Stimulated activated CD8-positive, alpha-beta memory T cell treated with anti-CD3 and anti-CD28 coated beads, Interleukin-12 subunit alpha, Interleukin-12 subunit beta, amount 100 ng/mL, for 4 hours (primary cell): ENCODE results near the gene MLLT1.

Experiments
- DNase-seq: peaks from one replicate; pipeline ENCODE4 v3.0.0-alpha.2; 2020; ENCODE audit warnings: low read depth

Gene MLLT1

GRCh38 chr19:6204866-6205723, 74.7 kb downstream of the MLLT1 start:
- no peak for DNase-seq

DNA sequence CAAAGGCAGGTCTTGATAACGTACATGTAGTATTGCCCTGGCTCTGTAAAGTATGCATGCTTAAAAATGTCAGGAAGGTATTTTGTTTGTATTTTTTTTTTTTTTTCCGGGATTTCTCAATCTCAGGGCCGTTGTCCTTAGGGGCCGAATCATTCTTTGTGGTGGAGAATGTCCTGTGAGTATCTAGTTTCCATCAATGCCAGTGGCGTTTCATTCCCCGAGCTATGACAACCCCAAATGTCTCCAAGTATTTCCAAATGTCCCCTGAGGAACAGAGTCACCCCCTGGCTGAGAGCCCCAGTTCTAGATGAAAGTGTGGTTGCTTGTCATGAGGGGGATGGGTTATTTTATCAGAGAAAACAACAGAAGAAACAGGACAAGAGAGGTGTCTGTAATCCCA, 75.6 kb downstream of the MLLT1 start:
- no peak for DNase-seq

DNA sequence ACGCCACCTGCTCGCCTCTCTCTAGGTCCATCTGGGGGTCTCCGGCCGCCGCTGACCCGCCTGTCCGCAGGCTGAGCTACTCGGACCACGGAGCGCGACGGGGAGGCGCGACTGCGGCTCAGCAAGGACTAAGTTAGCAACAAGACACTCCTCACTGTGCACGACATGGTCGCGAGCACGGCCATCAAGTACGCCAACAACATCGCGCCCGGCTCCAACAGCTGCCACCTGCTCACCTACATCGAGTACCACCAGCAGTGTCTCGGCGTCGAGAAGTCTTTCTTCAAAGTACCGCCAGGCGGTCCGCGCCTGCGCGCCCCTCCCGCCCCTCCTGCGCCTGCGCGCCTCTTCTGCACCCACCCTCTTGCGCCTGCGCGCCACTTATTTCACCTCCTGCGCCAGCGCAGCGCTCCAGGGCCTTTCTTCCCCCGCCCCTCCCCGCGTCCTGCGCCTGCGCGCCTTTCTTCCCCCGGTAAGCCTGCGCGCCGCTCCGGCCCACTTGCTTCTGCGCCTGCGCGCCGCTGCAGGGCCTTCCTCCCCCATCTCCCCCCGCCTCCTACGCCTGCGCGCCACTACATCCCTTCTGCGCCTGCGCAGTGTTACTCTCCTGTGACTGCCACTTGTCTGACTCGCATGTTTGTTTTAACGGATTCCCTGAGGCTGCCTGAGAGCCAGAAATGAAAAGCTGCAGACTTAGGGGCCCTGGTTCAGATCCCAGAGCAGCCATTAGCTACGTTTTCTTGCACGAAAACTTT, 80.4 kb downstream of the MLLT1 start:
- DNase-seq, result peak; percentile 100

DNA sequence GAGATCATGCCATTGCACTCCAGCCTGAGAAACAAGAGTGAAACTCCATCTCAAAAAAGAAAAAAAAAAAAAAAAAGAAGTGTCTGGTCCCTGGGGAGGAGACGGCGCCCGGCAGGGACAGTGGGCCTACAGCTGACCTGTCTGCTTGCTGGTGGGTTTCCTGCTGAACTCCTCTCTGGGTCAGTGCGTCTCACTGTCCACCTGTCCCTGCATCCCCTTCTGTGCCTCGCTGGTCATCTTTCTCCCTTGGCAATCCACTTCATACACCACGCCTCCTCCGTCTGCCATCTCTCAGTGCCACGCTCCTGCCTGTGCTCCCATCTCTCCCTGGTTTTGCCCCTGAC, 80.9 kb downstream of the MLLT1 start:
- DNase-seq, result no peak

DNA sequence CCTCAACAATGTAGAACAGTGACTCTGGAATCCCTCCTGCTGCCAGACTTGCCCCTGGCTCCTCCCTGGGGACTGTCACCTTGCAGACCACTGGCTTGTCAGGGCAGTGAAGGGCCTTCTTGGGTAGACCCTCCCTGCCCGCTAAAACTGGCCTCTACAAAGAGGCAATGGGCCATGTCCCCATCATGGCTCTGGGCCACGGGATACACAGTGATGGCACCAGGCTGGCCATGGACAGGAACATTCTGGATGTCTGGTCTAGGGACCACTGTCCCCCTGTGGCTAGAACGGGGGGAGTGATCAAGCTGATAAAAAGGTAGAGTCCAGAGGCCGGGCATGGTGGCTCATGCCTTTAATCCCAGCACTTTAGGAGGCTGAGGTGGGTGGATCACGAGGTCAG, 83.4 kb downstream of the MLLT1 start:
- no peak for DNase-seq

DNA sequence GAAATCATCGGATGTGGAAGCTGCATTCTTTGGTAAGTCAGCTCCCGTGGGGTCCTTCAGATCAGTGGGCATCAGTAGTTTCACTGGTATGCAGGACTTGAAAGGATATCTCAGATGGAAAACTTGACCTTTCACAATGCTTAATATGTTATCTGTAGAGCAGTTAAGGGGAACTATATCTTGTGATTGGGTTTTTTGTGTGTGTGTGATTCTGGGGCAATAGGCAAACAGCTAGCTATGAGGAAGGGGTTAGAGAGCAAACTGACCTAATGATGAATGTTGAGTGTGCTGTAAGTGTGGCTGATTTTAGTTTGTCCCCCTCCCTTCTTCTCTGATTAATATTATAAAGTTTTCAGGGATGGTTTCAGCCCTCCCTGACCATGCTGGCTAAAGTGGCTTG, 91.0 kb downstream of the MLLT1 start:
- no peak for DNase-seq

DNA sequence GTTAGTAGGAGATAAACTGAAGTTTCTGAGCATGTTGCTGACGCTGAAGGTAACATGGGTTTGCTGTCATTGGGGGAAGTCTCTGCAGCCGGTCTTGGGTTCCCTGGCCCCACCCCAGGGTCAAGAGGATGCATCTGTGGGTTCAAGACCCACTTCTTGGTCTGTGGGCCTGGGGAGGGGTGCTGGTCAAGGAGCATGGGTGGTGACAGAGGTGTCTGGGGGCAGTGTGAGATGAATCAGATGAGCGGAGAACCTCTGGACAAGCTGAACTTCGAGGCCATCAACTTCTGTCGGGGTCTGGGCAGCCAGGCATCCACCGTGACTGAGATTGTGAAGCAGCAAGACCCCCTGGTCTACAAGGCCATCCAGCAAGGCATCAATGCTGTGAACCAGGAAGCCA, 92.4 kb downstream of the MLLT1 start:
- DNase-seq, result no peak

- DNase-seq, result no peak
These were observed 93.6 kb downstream of the MLLT1 start for GRCh38 chr19:6185835-6186834.

DNA sequence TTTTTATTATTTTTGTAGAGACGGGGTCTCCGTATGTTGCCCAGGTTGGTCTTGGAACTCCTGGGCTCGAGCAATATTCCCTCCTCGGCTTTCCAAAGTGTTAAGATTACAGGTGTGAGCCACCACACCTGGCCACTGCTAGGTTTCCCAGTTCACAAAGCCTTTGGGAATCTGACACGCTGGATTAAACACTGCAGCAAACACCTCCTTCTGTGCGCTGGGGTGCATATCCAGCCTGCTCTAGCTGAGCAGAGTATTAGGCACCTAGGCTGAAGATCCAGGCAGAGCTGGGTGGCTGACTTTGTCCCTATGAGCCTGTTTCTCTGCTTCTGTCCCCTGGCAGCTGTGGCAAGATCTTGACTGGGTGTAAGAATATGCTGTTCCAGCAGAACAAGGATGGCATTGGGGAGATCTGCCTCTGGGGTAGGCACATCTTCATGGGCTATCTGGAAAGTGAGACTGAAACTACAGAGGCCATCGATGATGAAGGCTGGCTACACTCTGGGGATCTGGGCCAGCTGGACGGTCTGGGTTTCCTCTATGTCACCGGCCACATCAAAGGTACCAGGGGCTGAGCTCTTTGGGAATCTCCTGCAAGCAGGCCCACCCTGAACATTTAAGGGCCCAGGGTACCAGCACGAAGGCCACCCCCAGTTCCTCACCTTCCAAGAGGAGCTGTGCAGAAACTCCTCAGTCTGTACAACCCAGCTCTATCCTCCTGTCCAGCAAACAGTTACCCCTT, 94.5 kb downstream of the MLLT1 start:
- DNase-seq, result no peak

DNA sequence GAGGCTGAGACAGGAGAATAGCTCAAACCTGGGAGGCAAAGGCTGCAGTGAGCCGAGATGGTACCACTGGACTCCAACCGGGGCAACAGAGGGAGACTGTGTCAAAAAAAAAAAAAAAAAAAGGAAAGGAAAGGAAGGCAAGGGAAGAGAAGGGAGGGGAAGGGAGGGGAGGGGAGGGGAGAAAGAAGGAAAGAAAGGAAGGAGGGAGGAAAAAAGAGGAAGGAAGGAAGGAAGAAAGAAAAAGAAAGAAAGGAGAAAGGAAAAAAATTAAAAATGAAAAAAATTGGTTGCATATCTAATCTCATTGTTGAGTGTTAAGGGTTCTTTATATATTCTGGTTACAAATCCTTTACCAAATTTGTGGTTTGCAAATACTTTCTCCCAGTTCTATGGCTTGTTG, 98.7 kb downstream of the MLLT1 start:
- no peak for DNase-seq

DNA sequence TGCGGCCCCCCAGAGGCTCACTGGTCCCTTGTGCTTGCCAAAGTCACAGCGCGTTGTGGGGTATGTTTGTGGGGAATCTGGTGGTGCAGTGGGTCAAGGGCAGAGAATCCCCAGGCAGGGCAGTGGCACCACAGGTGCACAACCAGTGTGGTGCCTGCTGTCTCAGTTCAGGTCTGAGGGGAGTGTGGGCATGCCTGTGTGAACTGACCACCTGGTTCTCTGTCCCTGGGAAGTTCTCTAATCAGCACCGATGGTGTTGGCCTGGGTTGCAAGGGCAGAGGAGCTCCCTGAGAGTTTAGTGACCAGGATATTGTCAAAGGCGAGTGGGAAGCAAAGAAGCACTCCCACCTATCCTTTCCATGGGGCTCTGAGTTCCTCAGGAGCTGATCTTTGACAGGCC, 106.6 kb downstream of the MLLT1 start:
- DNase-seq, result no peak

- DNase-seq, result no peak
These were observed 107.5 kb downstream of the MLLT1 start for GRCh38 chr19:6172074-6172863.

- no peak for DNase-seq
These were observed 112.7 kb downstream of the MLLT1 start for GRCh38 chr19:6167115-6167514.

- no peak for DNase-seq
These were observed 114.8 kb downstream of the MLLT1 start for GRCh38 chr19:6164906-6165531.

- DNase-seq, result no peak
These were observed 118.4 kb downstream of the MLLT1 start for GRCh38 chr19:6161271-6161850.
